ENCODE data around the gene MAN1C1.

- TF ChIP-seq MAX (IDR thresholded peaks at IDR 0.05) (no peak), REST (IDR thresholded peaks at IDR 0.05; ENCODE audit: low read depth) (no peak), CREB1 (IDR thresholded peaks at IDR 0.05; ENCODE audit: low read depth) (no peak), YY1 (IDR thresholded peaks at IDR 0.05; ENCODE audit: low read depth) (no peak), TEAD4 (IDR thresholded peaks at IDR 0.05) (no peak), RAD21 (IDR thresholded peaks at IDR 0.05; ENCODE audit: low read depth) (no peak), ZBTB7A (IDR thresholded peaks at IDR 0.05; ENCODE audit: low read depth) (no peak)
These were observed 48.9 kb upstream of the MAN1C1 start for GRCh38 chr1:25567710-25568089.
